Activated naive CD4-positive, alpha-beta T cell treated with anti-CD3 and anti-CD28 coated beads, Interleukin-2, amount 10 ng/mL, durations not matched to agents 5 hours and 36 hours (primary cell): ENCODE measurements around the gene SMIM10L1. TPM values are rescaled to one million over a fixed set of nuclear protein-coding genes. Genes with fewer than 3 reads are reported as not detected.

Source experiments
- total RNA-seq, 2 experiments: library from RNA; stranded (reverse); gene quantifications; one replicate each; pipeline ENCODE4 v1.2.3, GENCODE V29; 2021

Gene SMIM10L1
- 1 to 10 TPM; 8.8 to 8.9 TPM for total RNA-seq

GRCh38 chr12:11171145-11171968 lies at the start of gene SMIM10L1:
TSS of gene SMIM10L1 (plus strand) at chr12:11171194. CDS start at chr12:11171357, 163 bp downstream.

GRCh38 chr12:11134305-11134704 lies 36.7 kb upstream of the SMIM10L1 start, which contains the start of gene TAS2R30:
TSS of gene TAS2R30 (minus strand) at chr12:11134644. CDS start at chr12:11134244, 400 bp downstream.

GRCh38 chr12:11186837-11187236 lies 15.8 kb downstream of the SMIM10L1 start, which contains the start of gene TAS2R42:
TSS of gene TAS2R42 (minus strand) at chr12:11186937. CDS start at chr12:11186937, 0 bp downstream.

Other genes starting within 250 kb of the SMIM10L1 start
- not detected for gene PRH2, start 242.0 kb upstream of the SMIM10L1 start, total RNA-seq
- 1 to 10 TPM; 1.6 TPM for gene TAS2R14, start 231.9 kb upstream of the SMIM10L1 start, total RNA-seq
- 1 to 10 TPM in 1 of 2 experiments, under 1 TPM in 1; 0.55 to 1.2 TPM for gene TAS2R50, start 184.3 kb upstream of the SMIM10L1 start, total RNA-seq
- 1 to 10 TPM in 1 of 2 experiments, under 1 TPM in 1; 0.86 to 1.4 TPM for gene TAS2R20, start 172.9 kb upstream of the SMIM10L1 start, total RNA-seq
- gene TAS2R19, start 148.6 kb upstream of the SMIM10L1 start, total RNA-seq: 1 to 10 TPM; 2.2 to 2.5 TPM
- 1 to 10 TPM; 2.4 to 3.4 TPM for gene TAS2R31, start 139.8 kb upstream of the SMIM10L1 start, total RNA-seq
- 1 to 10 TPM in 1 of 2 experiments, under 1 TPM in 1; 0.94 to 1.2 TPM for gene TAS2R46, start 108.9 kb upstream of the SMIM10L1 start, total RNA-seq
- gene TAS2R43, start 78.9 kb upstream of the SMIM10L1 start, total RNA-seq: under 1 TPM; 0.53 to 0.81 TPM
- gene TAS2R30, start 36.5 kb upstream of the SMIM10L1 start, total RNA-seq: 1 to 10 TPM; 2.2 to 2.4 TPM
- not detected for gene TAS2R42, start 15.7 kb downstream of the SMIM10L1 start, total RNA-seq
- not detected for gene PRB3, start 98.5 kb downstream of the SMIM10L1 start, total RNA-seq
- gene PRB4, start 139.2 kb downstream of the SMIM10L1 start, total RNA-seq: not detected
- gene PRB2, start 224.4 kb downstream of the SMIM10L1 start, total RNA-seq: not detected